GM12878 (cell line): ENCODE results near the gene EPB41L4A. TPM values are rescaled to one million over a fixed set of nuclear protein-coding genes. Genes with fewer than 3 reads are reported as not detected.
"Not testable (repeated sequence)": the region's sequence is repeated elsewhere in the genome, so short reads cannot be mapped to it uniquely, and the experiment has no call there.

Experiments
- ATAC-seq: fragments of 200-7000 bp; cut with Tn5 transposase; 3 replicates; pipeline ENCODE4 v1.9.1; 2020; ENCODE audit warnings: mild to moderate bottlenecking, moderate library complexity
- BruUV-seq: library from RNA; stranded (reverse); fragments of 400-500 nt; replicated peaks from 2 replicates; lab custom pipeline; 2021; lab: Mats Ljungman, UMichigan
- CTCF ChIA-PET: fragments of 300-600 bp; sonication (Branson Sonifier 250); formaldehyde crosslinking; extraction: SDS; loops from one replicate; lab custom pipeline; 2021; ENCODE audit warnings: inconsistent platforms; lab: Yijun Ruan, JAX
- POLR2A ChIA-PET: fragments of 350-600 bp; formaldehyde crosslinking; extraction: SDS; loops from one replicate; lab custom pipeline; 2021; ENCODE audit warnings: inconsistent platforms; lab: Charles Lee
- RAD21 ChIA-PET: fragments of 300-600 bp; sonication (Branson Sonifier 250); formaldehyde crosslinking; loops from one replicate; lab custom pipeline; 2023; ENCODE audit warnings: antibody characterized with exemption; ENCODE audit not compliant: unreplicated experiment; lab: Charles Lee
- SMC1A ChIA-PET: fragments of 300-600 bp; sonication (Branson Sonifier 250); formaldehyde crosslinking; loops from one replicate; lab custom pipeline; 2023; ENCODE audit not compliant: unreplicated experiment, uncharacterized antibody; lab: Charles Lee
- DNase-seq: peaks from one replicate; pipeline ENCODE4 v3.0.0-alpha.2; 2011; ENCODE audit warnings: low read depth, low spot score
- FAIRE-seq: peaks from 3 replicates; lab custom pipeline; 2011; peaks lifted over from hg19 to GRCh38; lab: Jason Lieb, UNC
- H2AFZ ChIP-seq: 2 replicates; pipeline ENCODE4 v1.6.0; 2011; ENCODE audit warnings: low read depth, low read length, control low read depth; ENCODE audit not compliant: control insufficient read depth
- H3K27ac ChIP-seq: 2 replicates; pipeline ENCODE4 v1.5.1; 2011; ENCODE audit warnings: control low read depth; ENCODE audit not compliant: control insufficient read depth, insufficient read depth
- H3K27me3 ChIP-seq, 2 experiments: replicated peaks in 1 of 2; 2 replicates each; pipeline versions ENCODE4 v1.6.0 to v1.6.1; 2011; ENCODE audit warnings: low read length in 1 of 2; ENCODE audit not compliant: control insufficient read depth in 2 of 2, insufficient read depth in 2 of 2
- H3K36me3 ChIP-seq, 2 experiments: 2 replicates each; pipeline ENCODE4 v1.5.1; 2011; ENCODE audit warnings: low read length in 1 of 2; ENCODE audit not compliant: control insufficient read depth in 2 of 2, insufficient read depth in 2 of 2
- H3K4me1 ChIP-seq: 2 replicates; pipeline ENCODE4 v1.6.1; 2011; ENCODE audit warnings: mild to moderate bottlenecking, low read length, moderate library complexity, mixed read lengths; ENCODE audit not compliant: control insufficient read depth, insufficient read depth
- H3K4me2 ChIP-seq: 2 replicates; pipeline ENCODE4 v1.6.0; 2011; ENCODE audit warnings: control low read depth; ENCODE audit not compliant: control insufficient read depth, insufficient read depth
- H3K4me3 ChIP-seq: fragments of 200-600 bp; sonication (generic); 2 replicates; pipeline ENCODE4 v1.5.1; 2016
- H3K79me2 ChIP-seq: 2 replicates; pipeline ENCODE4 v1.6.0; 2011; ENCODE audit warnings: low read length; ENCODE audit not compliant: control insufficient read depth, insufficient read depth
- H3K9ac ChIP-seq: 2 replicates; pipeline ENCODE4 v1.8.0; 2011; ENCODE audit warnings: low read length, control low read depth, mixed read lengths; ENCODE audit not compliant: control insufficient read depth, insufficient read depth
- H3K9me3 ChIP-seq: replicated peaks from 3 replicates; pipeline ENCODE4 v1.5.1; 2011; ENCODE audit warnings: mild to moderate bottlenecking, low read length; ENCODE audit not compliant: control insufficient read depth, insufficient read depth
- H4K20me1 ChIP-seq: 2 replicates; pipeline ENCODE4 v1.6.0; 2011; ENCODE audit not compliant: control insufficient read depth, insufficient read depth
- WGBS: methylation state at CpG from one replicate; pipeline ENCODE4 v1.1.6; 2016; ENCODE audit warnings: low lambda C conversion rate; ENCODE audit not compliant: insufficient replicate concordance, insufficient coverage; ENCODE audit errors: missing lambda C conversion rate; 5-methylcytosine and 5-hydroxymethylcytosine counted together
- in situ Hi-C: fragments of 300-500 bp; cut with MboI; formaldehyde crosslinking; loops from 9 replicates; pipeline ENCODE4 v1.14.3; 2018; ENCODE audit warnings: mixed read lengths
- intact Hi-C: fragments of 100-400 bp; cut with micrococcal nuclease; formaldehyde crosslinking; loops from one replicate; pipeline ENCODE4 v1.14.2; 2022; ENCODE audit not compliant: unreplicated experiment
- polyA plus RNA-seq, 11 experiments: library from polyadenylated mRNA; depleted of rRNA in 4 of 11; unstranded in 6 of 11; stranded (reverse) in 5 of 11; fragments of >200 nt; fragmentation: Nextera tagmentation in 4 of 11; fragmentation: Illumina TruSeq in 1 of 11; extraction: Ambion mirVana in 4 of 11; extraction: Trizol in 1 of 11; gene quantifications; 1 replicate in 1 of 11; 2 replicates in 10 of 11; pipeline versions ENCODE4 v1.2.1 to v1.2.3, GENCODE V29; 2011 to 2016; ENCODE audit warnings: inconsistent platforms in 2 of 11, missing spikeins in 2 of 11, low read depth in 1 of 11
- total RNA-seq, 4 experiments: library from RNA; depleted of rRNA in 3 of 4; stranded (reverse); fragments of >200 nt in 3 of 4; fragmentation: Illumina TruSeq in 1 of 4; extraction: Trizol in 1 of 4; gene quantifications; 2 replicates each; pipeline versions ENCODE4 v1.2.1 to v1.2.3, GENCODE V29; 2013 to 2021

Gene EPB41L4A
- total and polyA plus RNA-seq, 10 of the 15 experiments (the other 5 are each of a cell fraction or from before 2014, with no cell fraction given) = 0.10 to 0.67 (median 0.30) TPM

DNA sequence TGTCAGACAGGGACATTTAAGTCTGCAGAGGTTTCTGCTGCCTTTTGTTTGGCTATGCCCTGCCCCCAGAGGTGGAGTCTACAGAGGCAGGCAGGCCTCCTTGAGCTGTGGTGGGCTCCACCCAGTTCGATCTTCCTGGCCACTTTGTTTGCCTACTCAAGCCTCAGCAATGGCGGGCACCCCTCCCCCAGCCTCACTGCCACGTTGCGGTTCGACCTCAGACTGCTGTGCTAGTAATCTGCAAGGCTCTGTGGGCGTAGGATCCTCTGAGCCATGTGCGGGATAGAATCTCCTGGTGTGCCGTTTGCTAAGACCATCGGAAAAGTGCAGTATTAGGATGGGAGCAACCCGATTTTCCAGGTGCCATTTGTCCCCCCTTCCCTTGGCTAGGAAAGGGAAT lies 47.2 kb upstream of the EPB41L4A start:
- ATAC-seq, in situ Hi-C loops, H4K20me1 ChIP-seq, H3K36me3 ChIP-seq, intact Hi-C loops, H2AFZ ChIP-seq, DNase-seq, BruUV-seq, CTCF ChIA-PET, H3K79me2 ChIP-seq, H3K27ac ChIP-seq, H3K9ac ChIP-seq, H3K4me3 ChIP-seq, POLR2A ChIA-PET, FAIRE-seq, RAD21 ChIA-PET, H3K4me1 ChIP-seq, H3K9me3 ChIP-seq, H3K27me3 ChIP-seq, H3K4me2 ChIP-seq: not testable (repeated sequence)
- SMC1A ChIA-PET = interaction anchor here (1.3 kb wide), 1 partner anchor 14 kb away, joined by 4 read pairs; no protein-coding TSS in a partner anchor
- 56% methylated on average over 10 of the region's 10 CpGs for WGBS

GRCh38 chr5:112447187-112447760 lies 28.2 kb upstream of the EPB41L4A start:
- H4K20me1 ChIP-seq, H3K27ac ChIP-seq, H3K9ac ChIP-seq, ATAC-seq, RAD21 ChIA-PET, in situ Hi-C loops, DNase-seq, FAIRE-seq, intact Hi-C loops, BruUV-seq, SMC1A ChIA-PET, H3K4me3 ChIP-seq, H3K79me2 ChIP-seq, H3K4me2 ChIP-seq, H2AFZ ChIP-seq, CTCF ChIA-PET, H3K36me3 ChIP-seq, POLR2A ChIA-PET, H3K27me3 ChIP-seq, H3K9me3 ChIP-seq, H3K4me1 ChIP-seq: not testable (repeated sequence)
- WGBS = 67% methylated on average over 10 of the region's 10 CpGs
